ENCODE measurements around the gene PRAC1. TPM values are rescaled to one million over a fixed set of nuclear protein-coding genes. Genes with fewer than 3 reads are reported as not detected.

PRAC1 gene
- total RNA-seq, 1 experiment from 2014 or later = not detected

- H3K36me3 Mint-ChIP-seq (ENCODE audit: insufficient read depth, unreplicated experiment) = peaks cover 14% of the 10 kb centered on the region
- H3K27ac Mint-ChIP-seq (ENCODE audit: unreplicated experiment) = no peak overlapping the region
- peaks cover 45% of the 10 kb centered on the region for H3K27me3 Mint-ChIP-seq (ENCODE audit: unreplicated experiment)
- no peaks in the 10 kb centered on the region for H3K9me3 Mint-ChIP-seq (ENCODE audit: low read depth, unreplicated experiment)
- peaks cover 21% of the 10 kb centered on the region for H3K4me1 Mint-ChIP-seq (ENCODE audit: low read depth, unreplicated experiment)
- DNase-seq = peak; percentile 96
- CTCF ChIA-PET = interaction anchor here (0.5 to 3.9 kb wide), 23 partner anchors 10 to 377 kb away, joined by 3 to 82 read pairs (median 6); partner anchors contain the start of genes ATP5MC1 and IGF2BP1
- TF ChIP-seq, protein P1, sequence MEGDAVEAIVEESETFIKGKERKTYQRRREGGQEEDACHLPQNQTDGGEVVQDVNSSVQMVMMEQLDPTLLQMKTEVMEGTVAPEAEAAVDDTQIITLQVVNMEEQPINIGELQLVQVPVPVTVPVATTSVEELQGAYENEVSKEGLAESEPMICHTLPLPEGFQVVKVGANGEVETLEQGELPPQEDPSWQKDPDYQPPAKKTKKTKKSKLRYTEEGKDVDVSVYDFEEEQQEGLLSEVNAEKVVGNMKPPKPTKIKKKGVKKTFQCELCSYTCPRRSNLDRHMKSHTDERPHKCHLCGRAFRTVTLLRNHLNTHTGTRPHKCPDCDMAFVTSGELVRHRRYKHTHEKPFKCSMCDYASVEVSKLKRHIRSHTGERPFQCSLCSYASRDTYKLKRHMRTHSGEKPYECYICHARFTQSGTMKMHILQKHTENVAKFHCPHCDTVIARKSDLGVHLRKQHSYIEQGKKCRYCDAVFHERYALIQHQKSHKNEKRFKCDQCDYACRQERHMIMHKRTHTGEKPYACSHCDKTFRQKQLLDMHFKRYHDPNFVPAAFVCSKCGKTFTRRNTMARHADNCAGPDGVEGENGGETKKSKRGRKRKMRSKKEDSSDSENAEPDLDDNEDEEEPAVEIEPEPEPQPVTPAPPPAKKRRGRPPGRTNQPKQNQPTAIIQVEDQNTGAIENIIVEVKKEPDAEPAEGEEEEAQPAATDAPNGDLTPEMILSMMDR (IDR thresholded peaks at IDR 0.05; ENCODE audit: unreplicated experiment) = peak; percentile 94
- BruUV-seq (replicated peaks) = no TSS peak
- intact Hi-C loops (cut with micrococcal nuclease; ENCODE audit: unreplicated experiment) = loop anchor here (1.0 to 2.0 kb wide), 3 partner anchors 46 to 155 kb away; no protein-coding TSS in a partner anchor
- H3K4me3 Mint-ChIP-seq (ENCODE audit: low read depth, unreplicated experiment) = peak overlapping the region; percentile 34
These were observed 2.1 kb upstream of the PRAC1 start for GRCh38 chr17:48724251-48725003.

GRCh38 chr17:48723423-48724250 lies 1.3 kb upstream of the PRAC1 start:
- BruUV-seq (replicated peaks) = no TSS peak
- H3K4me1 Mint-ChIP-seq (ENCODE audit: low read depth, unreplicated experiment) = peaks cover 14% of the 10 kb centered on the region
- H3K27ac Mint-ChIP-seq (ENCODE audit: unreplicated experiment) = no peak overlapping the region
- peak; percentile 32 for DNase-seq
- peaks cover 37% of the 10 kb centered on the region for H3K27me3 Mint-ChIP-seq (ENCODE audit: unreplicated experiment)
- peaks cover 10% of the 10 kb centered on the region for H3K36me3 Mint-ChIP-seq (ENCODE audit: insufficient read depth, unreplicated experiment)
- peak overlapping the region; percentile 34 for H3K4me3 Mint-ChIP-seq (ENCODE audit: low read depth, unreplicated experiment)
- no peaks in the 10 kb centered on the region for H3K9me3 Mint-ChIP-seq (ENCODE audit: low read depth, unreplicated experiment)
- CTCF ChIA-PET = interaction anchor here (0.5 to 3.9 kb wide), 22 partner anchors 11 to 378 kb away, joined by 3 to 82 read pairs (median 6); partner anchors contain the start of genes ATP5MC1 and IGF2BP1
- TF ChIP-seq, protein P1 (IDR thresholded peaks at IDR 0.05; ENCODE audit: unreplicated experiment) = no peak
- intact Hi-C loops (cut with micrococcal nuclease; ENCODE audit: unreplicated experiment) = loop anchor here (1.0 to 2.0 kb wide), 3 partner anchors 45 to 156 kb away; no protein-coding TSS in a partner anchor

- Mint-ChIP-seq H3K9me3 (ENCODE audit: low read depth, unreplicated experiment) (no peaks in the 10 kb centered on the region), H3K27me3 (ENCODE audit: unreplicated experiment) (peaks cover 31% of the 10 kb centered on the region), H3K27ac (ENCODE audit: unreplicated experiment) (no peak within 1 kb of the TSS), H3K36me3 (ENCODE audit: insufficient read depth, unreplicated experiment) (peaks cover 6% of the 10 kb centered on the region), H3K4me3 (ENCODE audit: low read depth, unreplicated experiment) (peak within 1 kb of the TSS; percentile 34), H3K4me1 (ENCODE audit: low read depth, unreplicated experiment) (peaks cover 11% of the 10 kb centered on the region)
- no peak for DNase-seq
- CTCF ChIA-PET = interaction anchor here (0.6 to 3.9 kb wide), 7 partner anchors 12 to 310 kb away, joined by 3 to 82 read pairs (median 11); no protein-coding TSS in a partner anchor
- intact Hi-C loops (cut with micrococcal nuclease; ENCODE audit: unreplicated experiment) = no loop called here
- BruUV-seq (replicated peaks) = no TSS peak
- TF ChIP-seq, protein P1 (IDR thresholded peaks at IDR 0.05; ENCODE audit: unreplicated experiment) = no peak
These were observed 651 bp upstream of the PRAC1 start, which contains the start of gene PRAC2 for GRCh38 chr17:48722915-48723422. PRAC2 (plus strand) TSS chr17:48723185; CDS start chr17:48724411, 1,226 bp downstream.

GRCh38 chr17:48721009-48721402 lies 1.3 kb downstream of the PRAC1 start:
- intact Hi-C loops (cut with micrococcal nuclease; ENCODE audit: unreplicated experiment) = no loop called here
- Mint-ChIP-seq H3K27ac (ENCODE audit: unreplicated experiment) (no peak overlapping the region), H3K27me3 (ENCODE audit: unreplicated experiment) (peaks cover 16% of the 10 kb centered on the region), H3K4me3 (ENCODE audit: low read depth, unreplicated experiment) (no peak overlapping the region), H3K4me1 (ENCODE audit: low read depth, unreplicated experiment) (peaks cover 11% of the 10 kb centered on the region), H3K9me3 (ENCODE audit: low read depth, unreplicated experiment) (no peaks in the 10 kb centered on the region), H3K36me3 (ENCODE audit: insufficient read depth, unreplicated experiment) (peaks cover 4% of the 10 kb centered on the region)
- DNase-seq = no peak
- no TSS peak for BruUV-seq (replicated peaks)
- TF ChIP-seq, protein P1 (IDR thresholded peaks at IDR 0.05; ENCODE audit: unreplicated experiment) = no peak
- CTCF ChIA-PET = interaction anchor here (1.7 to 1.8 kb wide), 2 partner anchors 43 to 158 kb away, joined by 4 to 6 read pairs; no protein-coding TSS in a partner anchor
